HepG2 (cell line): ENCODE data around the gene ARMC10. TPM values are rescaled to one million over a fixed set of nuclear protein-coding genes. Genes with fewer than 3 reads are reported as not detected.

ENCODE experiments used
- ATAC-seq: fragments of 200-7000 bp; cut with Tn5 transposase; 3 replicates; pipeline ENCODE4 v1.9.1; 2020; ENCODE audit warnings: mild to moderate bottlenecking, moderate library complexity
- BruUV-seq: library from RNA; stranded (reverse); fragments of 400-500 nt; replicated peaks from 2 replicates; lab custom pipeline; 2021; lab: Mats Ljungman, UMichigan
- CTCF ChIA-PET: fragments of 300-600 bp; formaldehyde crosslinking; extraction: SDS; loops from one replicate; lab custom pipeline; 2021; ENCODE audit warnings: low total read pairs, inconsistent platforms, low intra/inter-chr PET ratio; lab: Yijun Ruan, JAX
- POLR2A ChIA-PET: fragments of 350-600 bp; sonication (Branson Sonifier 250); formaldehyde crosslinking; loops from one replicate; lab custom pipeline; 2020; ENCODE audit warnings: antibody characterized with exemption, inconsistent platforms; lab: Yijun Ruan, JAX
- DNase-seq: peaks from one replicate; pipeline ENCODE4 v3.0.0-alpha.2; 2015; ENCODE audit warnings: low spot score
- FAIRE-seq: peaks from 3 replicates; lab custom pipeline; 2011; peaks lifted over from hg19 to GRCh38; lab: Jason Lieb, UNC
- H2AFZ ChIP-seq: one replicate; pipeline ENCODE4 v1.6.1; 2011; ENCODE audit warnings: low read length, inconsistent platforms
- H3K27ac ChIP-seq: fragments of 300-600 bp; 3 replicates; pipeline ENCODE4 v1.8.0; 2011; ENCODE audit warnings: mixed run types, mild to moderate bottlenecking, mixed read lengths, low read length, inconsistent platforms; ENCODE audit not compliant: insufficient read depth; ENCODE audit errors: extremely low read length
- H3K27me3 ChIP-seq, 2 experiments: fragments of 200-600 bp in 1 of 2; 2 replicates in 1 of 2; 3 replicates in 1 of 2; pipeline versions ENCODE4 v1.6.0 to v1.8.0; 2011; ENCODE audit warnings: low read length in 2 of 2, mild to moderate bottlenecking in 2 of 2, moderate library complexity in 2 of 2, inconsistent platforms in 1 of 2; ENCODE audit not compliant: insufficient read depth in 2 of 2, control insufficient read depth in 1 of 2
- H3K36me3 ChIP-seq, 2 experiments: fragments of 200-600 bp in 1 of 2; replicated peaks in 1 of 2; 2 replicates in 1 of 2; 3 replicates in 1 of 2; pipeline versions ENCODE4 v1.5.1 to v1.8.0; 2011; ENCODE audit warnings: low read length in 2 of 2, inconsistent platforms in 1 of 2; ENCODE audit not compliant: insufficient read depth in 2 of 2, control insufficient read depth in 1 of 2
- H3K4me1 ChIP-seq: 2 replicates; pipeline ENCODE4 v1.5.1; 2012; ENCODE audit warnings: low read length, inconsistent platforms; ENCODE audit not compliant: insufficient read depth
- H3K4me2 ChIP-seq: 2 replicates; pipeline ENCODE4 v1.6.0; 2011; ENCODE audit warnings: low read depth, low read length, inconsistent platforms
- H3K4me3 ChIP-seq, 3 experiments: fragments of 200-600 bp in 1 of 3; sonication (generic), shearing (Covaris generic) in 1 of 3; replicated peaks in 1 of 3; 2 replicates each; pipeline ENCODE4 v1.5.1; 2011 to 2016; ENCODE audit warnings: low read length in 3 of 3, inconsistent platforms in 2 of 3, low read depth in 2 of 3, mild to moderate bottlenecking in 2 of 3, control low read depth in 1 of 3, mixed read lengths in 1 of 3; ENCODE audit not compliant: insufficient read depth in 1 of 3
- H3K79me2 ChIP-seq: one replicate; pipeline ENCODE4 v1.6.1; 2011; ENCODE audit warnings: low read length, inconsistent platforms; ENCODE audit not compliant: insufficient read depth
- H3K9ac ChIP-seq: 2 replicates; pipeline ENCODE4 v1.6.0; 2011; ENCODE audit warnings: mild to moderate bottlenecking, low read depth, low read length, inconsistent platforms; ENCODE audit not compliant: insufficient read depth
- H3K9me3 ChIP-seq: 2 replicates; pipeline ENCODE4 v1.5.1; 2012; ENCODE audit warnings: mild to moderate bottlenecking, low read length
- H4K20me1 ChIP-seq: 2 replicates; pipeline ENCODE4 v1.6.0; 2011; ENCODE audit warnings: inconsistent platforms, mild to moderate bottlenecking, low read length, moderate library complexity; ENCODE audit not compliant: insufficient read depth
- ADNP ChIP-seq: sonication (generic); formaldehyde crosslinking; IDR thresholded peaks from 2 replicates; pipeline ENCODE4 v1.4.0; 2020; ENCODE audit warnings: missing genetic modification reagents
- HMGA1 ChIP-seq: sonication (generic); formaldehyde crosslinking; conservative IDR thresholded peaks from 2 replicates; pipeline ENCODE4 v1.4.0; 2020; ENCODE audit warnings: missing genetic modification reagents
- NFYC ChIP-seq: IDR thresholded peaks from 2 replicates; pipeline ENCODE4 v1.6.1; 2016; ENCODE audit warnings: missing genetic modification reagents, missing compliant biosample characterization
- SRSF9 ChIP-seq: fragments of 200-400 bp; formaldehyde crosslinking; IDR thresholded peaks from 2 replicates; pipeline ENCODE4 v1.6.1; 2018; ENCODE audit warnings: borderline replicate concordance, mild to moderate bottlenecking, low read depth, low read length; ENCODE audit not compliant: insufficient read depth, poor library complexity, severe bottlenecking
- ZBTB3 ChIP-seq: sonication (generic); formaldehyde crosslinking; IDR thresholded peaks from 2 replicates; pipeline ENCODE4 v1.4.0; 2020; ENCODE audit warnings: low read depth, mild to moderate bottlenecking, moderate library complexity, missing genetic modification reagents, borderline replicate concordance
- ZNF224 ChIP-seq: sonication (generic); formaldehyde crosslinking; IDR thresholded peaks from 2 replicates; pipeline ENCODE4 v1.5.0; 2020; ENCODE audit warnings: mild to moderate bottlenecking, missing genetic modification reagents
- ZNF282 ChIP-seq: fragments of 450-650 bp; IDR thresholded peaks from 2 replicates; pipeline ENCODE4 v1.6.1; 2018; ENCODE audit not compliant: partially characterized antibody
- ZNF33B ChIP-seq: sonication (generic); formaldehyde crosslinking; IDR thresholded peaks from 2 replicates; pipeline ENCODE4 v1.5.1; 2020; ENCODE audit warnings: mild to moderate bottlenecking, missing genetic modification reagents
- ZNF607 ChIP-seq: sonication (generic); formaldehyde crosslinking; IDR thresholded peaks from 2 replicates; pipeline ENCODE4 v1.5.1; 2020; ENCODE audit warnings: missing genetic modification reagents, mild to moderate bottlenecking, borderline replicate concordance
- ZZZ3 ChIP-seq: sonication (generic); formaldehyde crosslinking; IDR thresholded peaks from 2 replicates; pipeline ENCODE4 v1.4.0; 2020; ENCODE audit warnings: missing genetic modification reagents, mild to moderate bottlenecking, borderline replicate concordance
- WGBS: methylation state at CpG from one replicate; pipeline ENCODE4 v1.1.6; 2017; ENCODE audit warnings: low lambda C conversion rate; 5-methylcytosine and 5-hydroxymethylcytosine counted together
- in situ Hi-C: cut with HindIII; loops from 2 replicates; pipeline ENCODE4 v1.10.0; 2017; ENCODE audit warnings: low pct_unique_long_range_greater_than_20kb; ENCODE audit not compliant: extremely low pct_ligation_motif_present
- intact Hi-C: fragments of 100-400 bp; cut with micrococcal nuclease; formaldehyde crosslinking; loops from one replicate; pipeline ENCODE4 v1.10.0; 2022; ENCODE audit not compliant: unreplicated experiment
- polyA plus RNA-seq, 8 experiments: library from polyadenylated mRNA; depleted of rRNA in 3 of 8; stranded (reverse) in 7 of 8; unstranded in 1 of 8; fragments of >200 nt; fragmentation: Illumina TruSeq in 4 of 8; extraction: Trizol in 4 of 8; gene quantifications; 2 replicates each; pipeline versions ENCODE4 v1.2.1 to v1.2.3, GENCODE V29; 2011 to 2016; ENCODE audit warnings: low read depth in 4 of 8, missing spikeins in 1 of 8, mixed read lengths in 1 of 8; ENCODE audit not compliant: insufficient read depth in 1 of 8
- total RNA-seq, 5 experiments: library from RNA; depleted of rRNA; stranded (reverse); fragments of >200 nt; fragmentation: Illumina TruSeq; extraction: Trizol; gene quantifications; 2 replicates each; pipeline ENCODE4 v1.2.3, GENCODE V29; 2016; ENCODE audit warnings: low read depth in 1 of 5
- TF ChIP-seq, protein P1 (sequence below): sonication (generic); formaldehyde crosslinking; IDR thresholded peaks from 2 replicates; pipeline ENCODE4 v1.4.0; 2020; ENCODE audit warnings: low read depth, mild to moderate bottlenecking, missing genetic modification reagents
- TF ChIP-seq, protein P2 (sequence below), 2 experiments: fragments of 450-650 bp in 1 of 2; sonication (generic) in 1 of 2; formaldehyde crosslinking; IDR thresholded peaks; 2 replicates each; pipeline versions ENCODE4 v1.5.0 to v1.8.0; 2020 to 2022; ENCODE audit warnings: mild to moderate bottlenecking in 1 of 2, missing genetic modification reagents in 1 of 2
- TF ChIP-seq, protein P3 (sequence below): IDR thresholded peaks from 2 replicates; pipeline ENCODE4 v1.6.1; 2012; ENCODE audit warnings: low read depth, low read length, improper control_type of control experiment

Gene ARMC10
- total and polyA plus RNA-seq, 2 of the 13 experiments (the other 11 are each of a cell fraction or from before 2014, with no cell fraction given): 11.3 to 23.7 TPM

DNA sequence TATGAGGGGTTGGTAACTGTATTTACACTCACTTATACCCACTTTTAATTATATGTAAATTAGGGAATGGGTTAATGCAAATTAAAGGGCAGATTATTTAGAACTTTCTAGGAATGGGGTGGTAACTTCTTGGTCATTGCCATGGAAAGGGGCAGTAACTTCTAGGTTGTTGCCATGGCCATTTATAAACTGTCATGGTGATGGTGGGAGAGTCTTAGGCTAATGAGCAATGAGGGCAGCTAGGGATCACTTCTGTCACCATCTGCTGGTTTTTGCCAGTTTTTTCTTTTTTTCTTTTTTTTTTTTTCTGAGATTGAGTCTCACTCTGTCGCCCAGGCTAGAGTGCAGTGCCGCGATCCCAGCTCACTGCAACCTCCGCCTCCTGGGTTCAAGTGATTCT, 40.8 kb downstream of the ARMC10 start:
- H3K27ac ChIP-seq: no peak overlapping the region
- H3K27me3 ChIP-seq: no peaks in the 10 kb centered on the region
- POLR2A ChIA-PET: no interaction called here
- DNase-seq (no peak), ATAC-seq (no peak), FAIRE-seq (no peak)
- H3K4me1 ChIP-seq: no peaks in the 10 kb centered on the region
- intact Hi-C loops (no loop called here), in situ Hi-C loops (no loop called here)
- H2AFZ ChIP-seq: no peak overlapping the region
- TF ChIP-seq ADNP (CRISPR knock-in tag): no peak
- no peak for TF ChIP-seq ZNF33B
- TF ChIP-seq, protein P1, sequence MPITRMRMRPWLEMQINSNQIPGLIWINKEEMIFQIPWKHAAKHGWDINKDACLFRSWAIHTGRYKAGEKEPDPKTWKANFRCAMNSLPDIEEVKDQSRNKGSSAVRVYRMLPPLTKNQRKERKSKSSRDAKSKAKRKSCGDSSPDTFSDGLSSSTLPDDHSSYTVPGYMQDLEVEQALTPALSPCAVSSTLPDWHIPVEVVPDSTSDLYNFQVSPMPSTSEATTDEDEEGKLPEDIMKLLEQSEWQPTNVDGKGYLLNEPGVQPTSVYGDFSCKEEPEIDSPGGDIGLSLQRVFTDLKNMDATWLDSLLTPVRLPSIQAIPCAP (CRISPR knock-in tag): no peak
- TF ChIP-seq, protein P2, sequence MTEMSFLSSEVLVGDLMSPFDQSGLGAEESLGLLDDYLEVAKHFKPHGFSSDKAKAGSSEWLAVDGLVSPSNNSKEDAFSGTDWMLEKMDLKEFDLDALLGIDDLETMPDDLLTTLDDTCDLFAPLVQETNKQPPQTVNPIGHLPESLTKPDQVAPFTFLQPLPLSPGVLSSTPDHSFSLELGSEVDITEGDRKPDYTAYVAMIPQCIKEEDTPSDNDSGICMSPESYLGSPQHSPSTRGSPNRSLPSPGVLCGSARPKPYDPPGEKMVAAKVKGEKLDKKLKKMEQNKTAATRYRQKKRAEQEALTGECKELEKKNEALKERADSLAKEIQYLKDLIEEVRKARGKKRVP (CRISPR knock-in tag; IDR thresholded peaks at IDR 0.05): no peak
- no peak for TF ChIP-seq ZBTB3 (CRISPR knock-in tag)
- no peak for TF ChIP-seq ZZZ3 (CRISPR knock-in tag)
- H3K79me2 ChIP-seq: no peaks in the 10 kb centered on the region
- no TSS peak for BruUV-seq
- 100% methylated on average over 4 of the region's 4 CpGs for WGBS
- CTCF ChIA-PET: no interaction called here
- no peak overlapping the region for H3K4me2 ChIP-seq
- peaks cover 3 to 8% of the 10 kb centered on the region in 2 experiments; a peak in 4 of 5 replicates for H3K36me3 ChIP-seq
- no peak overlapping the region for H3K9ac ChIP-seq
- no peak overlapping the region for H3K4me3 ChIP-seq
- H4K20me1 ChIP-seq: no peaks in the 10 kb centered on the region
- no peaks in the 10 kb centered on the region for H3K9me3 ChIP-seq

DNA sequence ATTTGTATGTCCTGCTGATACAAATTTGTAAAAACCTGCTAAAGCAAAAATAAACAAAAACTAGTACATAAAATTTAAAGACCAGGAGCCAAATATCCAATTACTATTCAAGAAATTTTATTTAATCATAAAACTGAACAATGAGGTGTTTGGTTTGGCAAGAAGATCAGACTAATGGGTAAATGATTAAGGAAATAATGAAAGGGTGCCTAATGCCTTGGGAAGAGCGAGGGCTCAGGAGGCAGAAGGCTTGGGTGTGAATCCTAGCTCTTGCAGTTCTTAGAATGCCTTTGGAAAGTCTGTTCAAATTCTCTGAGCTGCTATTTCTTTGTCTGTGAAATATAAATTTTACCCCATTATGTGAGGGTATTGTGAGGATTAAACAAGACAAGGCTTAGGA, 41.6 kb downstream of the ARMC10 start:
- no peak overlapping the region for H3K9ac ChIP-seq
- no peak for DNase-seq
- WGBS: 100% methylated on average over 1 of the region's 1 CpG
- no peak overlapping the region for H3K4me2 ChIP-seq
- POLR2A ChIA-PET: no interaction called here
- H4K20me1 ChIP-seq: no peaks in the 10 kb centered on the region
- in situ Hi-C loops: no loop called here
- H3K79me2 ChIP-seq: no peaks in the 10 kb centered on the region
- FAIRE-seq: no peak
- H3K9me3 ChIP-seq: no peaks in the 10 kb centered on the region
- no peaks in the 10 kb centered on the region for H3K4me1 ChIP-seq
- H3K27me3 ChIP-seq: no peaks in the 10 kb centered on the region
- no TSS peak for BruUV-seq
- peaks cover 5 to 12% of the 10 kb centered on the region in 2 experiments for H3K36me3 ChIP-seq
- no peak for ATAC-seq
- intact Hi-C loops: no loop called here
- CTCF ChIA-PET: no interaction called here
- no peak overlapping the region for H3K4me3 ChIP-seq
- H2AFZ ChIP-seq: no peak overlapping the region
- no peak overlapping the region for H3K27ac ChIP-seq
- TF ChIP-seq ZNF282 (no peak), NFYC (CRISPR knock-in tag) (no peak), ZNF224 (no peak), SRSF9 (no peak), HMGA1 (CRISPR knock-in tag) (no peak), ZNF607 (CRISPR knock-in tag) (no peak)
- TF ChIP-seq, protein P3, sequence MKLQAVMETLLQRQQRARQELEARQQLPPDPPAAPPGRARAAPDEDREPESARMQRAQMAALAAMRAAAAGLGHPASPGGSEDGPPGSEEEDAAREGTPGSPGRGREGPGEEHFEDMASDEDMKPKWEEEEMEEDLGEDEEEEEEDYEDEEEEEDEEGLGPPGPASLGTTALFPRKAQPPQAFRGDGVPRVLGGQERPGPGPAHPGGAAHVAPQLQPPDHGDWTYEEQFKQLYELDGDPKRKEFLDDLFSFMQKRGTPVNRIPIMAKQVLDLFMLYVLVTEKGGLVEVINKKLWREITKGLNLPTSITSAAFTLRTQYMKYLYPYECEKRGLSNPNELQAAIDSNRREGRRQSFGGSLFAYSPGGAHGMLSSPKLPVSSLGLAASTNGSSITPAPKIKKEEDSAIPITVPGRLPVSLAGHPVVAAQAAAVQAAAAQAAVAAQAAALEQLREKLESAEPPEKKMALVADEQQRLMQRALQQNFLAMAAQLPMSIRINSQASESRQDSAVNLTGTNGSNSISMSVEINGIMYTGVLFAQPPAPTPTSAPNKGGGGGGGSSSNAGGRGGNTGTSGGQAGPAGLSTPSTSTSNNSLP: no peak
